HUES64 (cell line): Measurements from ENCODE around the gene UGT1A10.

Experiments
- H3K27ac ChIP-seq: 2 replicates; pipeline ENCODE4 v1.7.0; 2013; ENCODE audit warnings: low read depth, low read length, inconsistent platforms
- H3K27me3 ChIP-seq: 2 replicates; pipeline ENCODE4 v1.6.1; 2013; ENCODE audit warnings: mild to moderate bottlenecking, low read length; ENCODE audit not compliant: insufficient read depth
- H3K36me3 ChIP-seq: 2 replicates; pipeline ENCODE4 v1.6.1; 2013; ENCODE audit warnings: mild to moderate bottlenecking, low read length; ENCODE audit not compliant: insufficient read depth
- H3K4me1 ChIP-seq: 2 replicates; pipeline ENCODE4 v1.6.1; 2013; ENCODE audit warnings: mild to moderate bottlenecking, low read length, moderate library complexity; ENCODE audit not compliant: insufficient read depth
- H3K4me3 ChIP-seq: 2 replicates; pipeline ENCODE4 v1.5.1; 2013; ENCODE audit warnings: mild to moderate bottlenecking, low read length, moderate library complexity
- H3K9ac ChIP-seq: 2 replicates; pipeline ENCODE4 v1.6.1; 2013; ENCODE audit warnings: mild to moderate bottlenecking, low read depth, low read length
- H3K9me3 ChIP-seq: 2 replicates; pipeline ENCODE4 v1.6.1; 2013; ENCODE audit warnings: low read depth, low read length; ENCODE audit not compliant: insufficient read depth
- WGBS: fragments of 150-250, 120-280 bp; methylation state at CpG from one replicate; pipeline ENCODE4 v1.1.7; 2013; ENCODE audit warnings: missing lambda C conversion rate; 5-methylcytosine and 5-hydroxymethylcytosine counted together

UGT1A10 gene

GRCh38 chr2:233800208-233800607 lies 164.0 kb downstream of the UGT1A10 start:
- no peak overlapping the region for H3K4me3 ChIP-seq
- H3K36me3 ChIP-seq = no peaks in the 10 kb centered on the region
- WGBS = 96% methylated on average over 7 of the region's 7 CpGs

GRCh38 chr2:233801357-233802131 lies 165.3 kb downstream of the UGT1A10 start:
- Histone ChIP-seq H3K9ac (no peak overlapping the region), H3K27me3 (no peaks in the 10 kb centered on the region), H3K36me3 (no peaks in the 10 kb centered on the region), H3K27ac (no peak overlapping the region), H3K4me1 (no peaks in the 10 kb centered on the region), H3K4me3 (no peak overlapping the region), H3K9me3 (no peaks in the 10 kb centered on the region)
- WGBS = 90% methylated on average over 6 of the region's 9 CpGs

More at GRCh38 chr2:233800208-233800607, 164.0 kb downstream of the UGT1A10 start:
- H3K27ac ChIP-seq = no peak overlapping the region
- H3K9ac ChIP-seq = no peak overlapping the region
- no peaks in the 10 kb centered on the region for H3K9me3 ChIP-seq
- H3K27me3 ChIP-seq = no peaks in the 10 kb centered on the region
- no peaks in the 10 kb centered on the region for H3K4me1 ChIP-seq

- Histone ChIP-seq H3K27ac (no peak overlapping the region), H3K4me1 (no peaks in the 10 kb centered on the region), H3K4me3 (no peak overlapping the region), H3K9ac (no peak overlapping the region), H3K36me3 (no peaks in the 10 kb centered on the region), H3K9me3 (no peaks in the 10 kb centered on the region), H3K27me3 (no peaks in the 10 kb centered on the region)
- 94% methylated on average over 2 of the region's 3 CpGs for WGBS
These were observed 166.0 kb downstream of the UGT1A10 start for GRCh38 chr2:233802132-233802815.

- no peaks in the 10 kb centered on the region for H3K27me3 ChIP-seq
These were observed 167.2 kb downstream of the UGT1A10 start for GRCh38 chr2:233803292-233803911.

GRCh38 chr2:233803994-233804393 lies 167.7 kb downstream of the UGT1A10 start:
- no peaks in the 10 kb centered on the region for H3K36me3 ChIP-seq
- no peak overlapping the region for H3K4me3 ChIP-seq
- WGBS = 77% methylated on average over 8 of the region's 8 CpGs
- H3K4me1 ChIP-seq = no peaks in the 10 kb centered on the region
- H3K9me3 ChIP-seq = no peaks in the 10 kb centered on the region
- no peak overlapping the region for H3K9ac ChIP-seq
- no peak overlapping the region for H3K27ac ChIP-seq
- H3K27me3 ChIP-seq = no peaks in the 10 kb centered on the region

More at GRCh38 chr2:233803292-233803911, 167.2 kb downstream of the UGT1A10 start:
- no peak overlapping the region for H3K9ac ChIP-seq
- no peak overlapping the region for H3K4me3 ChIP-seq
- H3K4me1 ChIP-seq = no peaks in the 10 kb centered on the region
- H3K36me3 ChIP-seq = no peaks in the 10 kb centered on the region
- no peak overlapping the region for H3K27ac ChIP-seq
- 92% methylated on average over 2 of the region's 2 CpGs for WGBS
- no peaks in the 10 kb centered on the region for H3K9me3 ChIP-seq

GRCh38 chr2:233807215-233807865 lies 171.1 kb downstream of the UGT1A10 start:
- no peak overlapping the region for H3K4me3 ChIP-seq
- H3K27me3 ChIP-seq = no peaks in the 10 kb centered on the region
- no peaks in the 10 kb centered on the region for H3K9me3 ChIP-seq
- no peak overlapping the region for H3K27ac ChIP-seq
- H3K9ac ChIP-seq = no peak overlapping the region
- WGBS = 90% methylated on average over 12 of the region's 12 CpGs
- no peaks in the 10 kb centered on the region for H3K4me1 ChIP-seq
- no peaks in the 10 kb centered on the region for H3K36me3 ChIP-seq

- Histone ChIP-seq H3K27ac (no peak overlapping the region), H3K36me3 (no peaks in the 10 kb centered on the region), H3K9ac (no peak overlapping the region), H3K27me3 (no peaks in the 10 kb centered on the region), H3K9me3 (no peaks in the 10 kb centered on the region), H3K4me3 (no peak overlapping the region), H3K4me1 (no peaks in the 10 kb centered on the region)
- WGBS = 87% methylated on average over 10 of the region's 10 CpGs
These were observed 172.0 kb downstream of the UGT1A10 start for GRCh38 chr2:233807966-233808935.

GRCh38 chr2:233810385-233810784 lies 174.1 kb downstream of the UGT1A10 start:
- Histone ChIP-seq H3K9ac (no peak overlapping the region), H3K4me1 (no peaks in the 10 kb centered on the region), H3K27me3 (no peaks in the 10 kb centered on the region), H3K9me3 (no peaks in the 10 kb centered on the region), H3K36me3 (no peaks in the 10 kb centered on the region), H3K27ac (no peak overlapping the region), H3K4me3 (no peak overlapping the region)
- WGBS = 90% methylated on average over 6 of the region's 6 CpGs

GRCh38 chr2:233811087-233811486 lies 174.8 kb downstream of the UGT1A10 start:
- Histone ChIP-seq H3K4me1 (no peaks in the 10 kb centered on the region), H3K27me3 (no peaks in the 10 kb centered on the region), H3K36me3 (no peaks in the 10 kb centered on the region), H3K9ac (no peak overlapping the region), H3K27ac (no peak overlapping the region), H3K4me3 (no peak overlapping the region), H3K9me3 (no peaks in the 10 kb centered on the region)
- 87% methylated on average over 4 of the region's 4 CpGs for WGBS

- Histone ChIP-seq H3K9me3 (no peaks in the 10 kb centered on the region), H3K27me3 (no peaks in the 10 kb centered on the region), H3K4me1 (no peaks in the 10 kb centered on the region), H3K9ac (no peak overlapping the region), H3K4me3 (no peak overlapping the region), H3K27ac (no peak overlapping the region), H3K36me3 (no peaks in the 10 kb centered on the region)
- WGBS = 94% methylated on average over 8 of the region's 8 CpGs
These were observed 175.5 kb downstream of the UGT1A10 start for GRCh38 chr2:233811732-233812131.
